Left lung (tissue), 10 donors: ENCODE data around the gene CAMLG. TPM values are rescaled to one million over a fixed set of nuclear protein-coding genes. Genes with fewer than 3 reads are reported as not detected.

ENCODE experiments used
- ATAC-seq: fragments of 200-7000 bp; cut with Tn5 transposase; one replicate; pipeline ENCODE4 v1.9.1; 2020; ENCODE audit warnings: moderate library complexity
- DNase-seq, 4 donors: peaks; one replicate each; pipeline ENCODE4 v3.0.0-alpha.2; 2013 to 2020
- H3K27ac ChIP-seq, 2 donors: fragments of 200-600 bp; sonication (generic) in 1 of 2; one replicate each; pipeline versions ENCODE4 v1.5.0 to v1.8.0; 2020 to 2021
- H3K27me3 ChIP-seq, 2 donors: fragments of 200-600 bp; sonication (generic) in 1 of 2; one replicate each; pipeline versions ENCODE4 v1.5.0 to v1.8.0; 2020 to 2021
- H3K36me3 ChIP-seq, 2 donors: fragments of 200-600 bp; sonication (generic) in 1 of 2; one replicate each; pipeline versions ENCODE4 v1.5.0 to v1.8.0; 2020 to 2021
- H3K4me1 ChIP-seq, 2 donors: fragments of 200-600 bp; one replicate each; pipeline ENCODE4 v1.8.0; 2021
- H3K4me3 ChIP-seq, 2 donors: fragments of 200-600 bp; sonication (generic) in 1 of 2; one replicate each; pipeline versions ENCODE4 v1.5.0 to v1.8.0; 2020 to 2021; ENCODE audit warnings: mild to moderate bottlenecking in 1 of 2
- H3K9me3 ChIP-seq, 2 donors: fragments of 200-600 bp; sonication (generic) in 1 of 2; one replicate each; pipeline versions ENCODE4 v1.5.0 to v1.8.0; 2020 to 2021
- CTCF ChIP-seq, 2 donors: fragments of 200-600 bp; sonication (generic) in 1 of 2; IDR thresholded peaks; one replicate each; pipeline versions ENCODE4 v1.5.0 to v1.8.0; 2021; ENCODE audit warnings: antibody characterized with exemption in 2 of 2
- intact Hi-C, 2 donors: fragments of 100-400 bp; cut with DNase I; formaldehyde crosslinking; loops; one replicate each; pipeline versions ENCODE4 v1.11.2 to v1.14.2; 2022
- polyA plus RNA-seq, 6 donors: library from polyadenylated mRNA; unstranded; fragments of 120-200 nt; gene quantifications; one replicate each; pipeline ENCODE4 v1.2.1, GENCODE V29; 2013; ENCODE audit not compliant: insufficient read length in 6 of 6
- total RNA-seq, 2 donors: library from RNA; stranded (reverse); fragmentation: NEBNext Ultra II Directional; extraction: Animal tissue kit (Norgen Biotek cat#: 25700); gene quantifications; one replicate each; pipeline ENCODE4 v1.2.1, GENCODE V29; 2021
- donor health status: DM: no; HTN: yes; CAD: no.
- donor health status: DM: no; HTN: no; CAD: no.

CAMLG gene
- total and polyA plus RNA-seq, 8 donors: 23.6 to 71.6 (median 67.6) TPM

- no peaks in the 10 kb centered on the region for H3K27me3 ChIP-seq
- ATAC-seq: no peak
- intact Hi-C loops: no loop called here
- peaks cover 0 to 99% of the 10 kb centered on the region in 2 donors for H3K36me3 ChIP-seq
- no peak overlapping the region for H3K27ac ChIP-seq
- no peak for TF ChIP-seq CTCF (IDR thresholded peaks at IDR 0.05)
- H3K4me3 ChIP-seq: no peak overlapping the region
- H3K4me1 ChIP-seq: no peaks in the 10 kb centered on the region
- DNase-seq: no peak
- H3K9me3 ChIP-seq: no peaks in the 10 kb centered on the region
Observed at GRCh38 chr5:134777366-134777765, 39.0 kb downstream of the CAMLG start.

GRCh38 chr5:134784241-134784920 is 46.0 kb downstream of the CAMLG start:
- Histone ChIP-seq H3K4me1 (no peaks in the 10 kb centered on the region), H3K4me3 (no peak overlapping the region), H3K9me3 (no peaks in the 10 kb centered on the region), H3K27ac (no peak overlapping the region), H3K36me3 (peaks cover 0 to 96% of the 10 kb centered on the region in 2 donors), H3K27me3 (no peaks in the 10 kb centered on the region)
- intact Hi-C loops: no loop called here
- ATAC-seq: no peak
- no peak for TF ChIP-seq CTCF (IDR thresholded peaks at IDR 0.05)
- no peak for DNase-seq

GRCh38 chr5:134784946-134785620 is 46.7 kb downstream of the CAMLG start:
- intact Hi-C loops: no loop called here
- Histone ChIP-seq H3K27me3 (no peaks in the 10 kb centered on the region), H3K36me3 (peaks cover 0 to 97% of the 10 kb centered on the region in 2 donors), H3K27ac (no peak overlapping the region), H3K4me3 (no peak overlapping the region), H3K9me3 (no peaks in the 10 kb centered on the region), H3K4me1 (no peaks in the 10 kb centered on the region)
- DNase-seq (no peak), ATAC-seq (no peak)
- no peak for TF ChIP-seq CTCF (IDR thresholded peaks at IDR 0.05)

- no peaks in the 10 kb centered on the region for H3K27me3 ChIP-seq
- no peak for TF ChIP-seq CTCF (IDR thresholded peaks at IDR 0.05)
- H3K9me3 ChIP-seq: no peaks in the 10 kb centered on the region
- H3K36me3 ChIP-seq: peaks cover 0 to 97% of the 10 kb centered on the region in 2 donors
- no peak for DNase-seq
- intact Hi-C loops: no loop called here
- no peak overlapping the region for H3K4me3 ChIP-seq
- no peak for ATAC-seq
- H3K4me1 ChIP-seq: no peaks in the 10 kb centered on the region
- H3K27ac ChIP-seq: no peak overlapping the region
Observed at GRCh38 chr5:134787692-134788091, 49.3 kb downstream of the CAMLG start.

- ATAC-seq: no peak
Observed at GRCh38 chr5:134791580-134791979, 53.2 kb downstream of the CAMLG start.

More at GRCh38 chr5:134791580-134791979, 53.2 kb downstream of the CAMLG start:
- Histone ChIP-seq H3K4me1 (no peaks in the 10 kb centered on the region), H3K36me3 (peaks cover 0 to 97% of the 10 kb centered on the region in 2 donors), H3K9me3 (no peaks in the 10 kb centered on the region), H3K27me3 (no peaks in the 10 kb centered on the region), H3K4me3 (no peak overlapping the region), H3K27ac (no peak overlapping the region)
- TF ChIP-seq CTCF (IDR thresholded peaks at IDR 0.05): no peak
- no peak for DNase-seq
- intact Hi-C loops: no loop called here
